ENCODE data around the gene FOCAD. TPM values are rescaled to one million over a fixed set of nuclear protein-coding genes. Genes with fewer than 3 reads are reported as not detected.

FOCAD gene
- total and polyA plus RNA-seq, 2 experiments from 2014 or later, result 20.8 to 67.4 TPM

GRCh38 chr9:20989923-20990341 is 305.9 kb downstream of the FOCAD start:
- no peak overlapping the region for H3K4me3 ChIP-seq
- H3K9me2 ChIP-seq (ENCODE audit: insufficient read depth), result no peaks in the 10 kb centered on the region
- DNase-seq, result no peak
- no peaks in the 10 kb centered on the region for H3K79me2 ChIP-seq (ENCODE audit: insufficient read depth)
- WGBS, 2 experiments (ENCODE audit: low coverage in 1 of 2, low lambda C conversion rate in 2 of 2, missing lambda C conversion rate in 2 of 2), result 88 to 93% methylated on average over 6 of the region's 6 CpGs
- TF ChIP-seq EZH2 (IDR thresholded peaks at IDR 0.05; ENCODE audit: insufficient read depth, poor library complexity, severe bottlenecking), result no peak
- TF ChIP-seq EZH2phosphoT487 (IDR thresholded peaks at IDR 0.05; ENCODE audit: insufficient read depth, low read depth), result no peak
- no peaks in the 10 kb centered on the region for H4K20me1 ChIP-seq (ENCODE audit: insufficient read depth)
- no peak overlapping the region for H3K27ac ChIP-seq
- H3K9ac ChIP-seq, result no peak overlapping the region
- no peaks in the 10 kb centered on the region for H3K9me3 ChIP-seq (ENCODE audit: low read depth)
- peaks cover 10% of the 10 kb centered on the region for H3K36me3 ChIP-seq (ENCODE audit: low read depth)
- no peak overlapping the region for H2AFZ ChIP-seq
- in situ Hi-C loops (cut with MboI), result no loop called here
- no peaks in the 10 kb centered on the region for H3K27me3 ChIP-seq (replicated peaks; ENCODE audit: insufficient read depth)
- no peak overlapping the region for H3K4me2 ChIP-seq (ENCODE audit: unreplicated experiment)
- no peaks in the 10 kb centered on the region for H3F3A ChIP-seq (ENCODE audit: insufficient read depth)
- H3K4me1 ChIP-seq (ENCODE audit: insufficient read depth), result 0 out of 2 replicates have a peak, but pooled peaks cover 4% of the 10 kb centered on the region

GRCh38 chr9:20990867-20991266 is 306.8 kb downstream of the FOCAD start:
- no peaks in the 10 kb centered on the region for H3K9me2 ChIP-seq (ENCODE audit: insufficient read depth)
- H3K4me3 ChIP-seq, result no peak overlapping the region
- H3K9ac ChIP-seq, result no peak overlapping the region
- in situ Hi-C loops (cut with MboI), result no loop called here
- 0 out of 2 replicates have a peak, but pooled peaks cover 4% of the 10 kb centered on the region for H3K4me1 ChIP-seq (ENCODE audit: insufficient read depth)
- WGBS, 2 experiments (ENCODE audit: low coverage in 1 of 2, low lambda C conversion rate in 2 of 2, missing lambda C conversion rate in 2 of 2), result 97 to 100% methylated on average over 2 of the region's 2 CpGs
- H4K20me1 ChIP-seq (ENCODE audit: insufficient read depth), result no peaks in the 10 kb centered on the region
- peaks cover 10% of the 10 kb centered on the region for H3K36me3 ChIP-seq (ENCODE audit: low read depth)
- no peaks in the 10 kb centered on the region for H3K79me2 ChIP-seq (ENCODE audit: insufficient read depth)
- no peak for DNase-seq
- no peak overlapping the region for H3K27ac ChIP-seq
- no peaks in the 10 kb centered on the region for H3K9me3 ChIP-seq (ENCODE audit: low read depth)
- no peak overlapping the region for H2AFZ ChIP-seq
- no peaks in the 10 kb centered on the region for H3K27me3 ChIP-seq (replicated peaks; ENCODE audit: insufficient read depth)
- TF ChIP-seq EZH2 (IDR thresholded peaks at IDR 0.05; ENCODE audit: insufficient read depth, poor library complexity, severe bottlenecking), result no peak
- no peak for TF ChIP-seq EZH2phosphoT487 (IDR thresholded peaks at IDR 0.05; ENCODE audit: insufficient read depth, low read depth)
- no peaks in the 10 kb centered on the region for H3F3A ChIP-seq (ENCODE audit: insufficient read depth)
- no peak overlapping the region for H3K4me2 ChIP-seq (ENCODE audit: unreplicated experiment)

GRCh38 chr9:20994486-20994885 is 310.4 kb downstream of the FOCAD start:
- no peak overlapping the region for H3K27ac ChIP-seq
- H3F3A ChIP-seq (ENCODE audit: insufficient read depth), result no peaks in the 10 kb centered on the region
- no peaks in the 10 kb centered on the region for H3K27me3 ChIP-seq (replicated peaks; ENCODE audit: insufficient read depth)
- in situ Hi-C loops (cut with MboI), result no loop called here
- TF ChIP-seq EZH2 (IDR thresholded peaks at IDR 0.05; ENCODE audit: insufficient read depth, poor library complexity, severe bottlenecking) (no peak), EZH2phosphoT487 (IDR thresholded peaks at IDR 0.05; ENCODE audit: insufficient read depth, low read depth) (no peak)
- no peak overlapping the region for H3K4me3 ChIP-seq
- H3K79me2 ChIP-seq (ENCODE audit: insufficient read depth), result no peaks in the 10 kb centered on the region
- H3K9me2 ChIP-seq (ENCODE audit: insufficient read depth), result no peaks in the 10 kb centered on the region
- H3K9ac ChIP-seq, result no peak overlapping the region
- H3K9me3 ChIP-seq (ENCODE audit: low read depth), result no peaks in the 10 kb centered on the region
- no peaks in the 10 kb centered on the region for H4K20me1 ChIP-seq (ENCODE audit: insufficient read depth)
- no peak overlapping the region for H3K4me2 ChIP-seq (ENCODE audit: unreplicated experiment)
- H3K4me1 ChIP-seq (ENCODE audit: insufficient read depth), result no peaks in the 10 kb centered on the region
- DNase-seq, result no peak
- H3K36me3 ChIP-seq (ENCODE audit: low read depth), result 0 out of 2 replicates have a peak, but pooled peaks cover 5% of the 10 kb centered on the region
- no peak overlapping the region for H2AFZ ChIP-seq
- 97 to 98% methylated on average over 3 of the region's 3 CpGs for WGBS, 2 experiments (ENCODE audit: low coverage in 1 of 2, low lambda C conversion rate in 2 of 2, missing lambda C conversion rate in 2 of 2)

GRCh38 chr9:20995616-20996015 is 311.6 kb downstream of the FOCAD start:
- Histone ChIP-seq H3K9me2 (ENCODE audit: insufficient read depth) (no peaks in the 10 kb centered on the region), H3K4me2 (ENCODE audit: unreplicated experiment) (no peak overlapping the region), H3K4me3 (no peak overlapping the region), H2AFZ (no peak overlapping the region), H3K9ac (no peak overlapping the region), H3F3A (ENCODE audit: insufficient read depth) (no peaks in the 10 kb centered on the region), H4K20me1 (ENCODE audit: insufficient read depth) (no peaks in the 10 kb centered on the region), H3K27ac (no peak overlapping the region), H3K27me3 (replicated peaks; ENCODE audit: insufficient read depth) (no peaks in the 10 kb centered on the region), H3K4me1 (ENCODE audit: insufficient read depth) (no peaks in the 10 kb centered on the region), H3K9me3 (ENCODE audit: low read depth) (no peaks in the 10 kb centered on the region), H3K79me2 (ENCODE audit: insufficient read depth) (no peaks in the 10 kb centered on the region), H3K36me3 (ENCODE audit: low read depth) (0 out of 2 replicates have a peak, but pooled peaks cover 7% of the 10 kb centered on the region)
- TF ChIP-seq EZH2phosphoT487 (IDR thresholded peaks at IDR 0.05; ENCODE audit: insufficient read depth, low read depth), result no peak
- TF ChIP-seq EZH2 (IDR thresholded peaks at IDR 0.05; ENCODE audit: insufficient read depth, poor library complexity, severe bottlenecking), result no peak
- DNase-seq, result no peak
- in situ Hi-C loops (cut with MboI), result no loop called here
- WGBS, 2 experiments (ENCODE audit: low coverage in 1 of 2, low lambda C conversion rate in 2 of 2, missing lambda C conversion rate in 2 of 2), result 94 to 97% methylated on average over 2 of the region's 2 CpGs

GRCh38 chr9:20996809-20997208 is 312.8 kb downstream of the FOCAD start:
- Histone ChIP-seq H3K9ac (no peak overlapping the region), H3K4me2 (ENCODE audit: unreplicated experiment) (no peak overlapping the region), H3K36me3 (ENCODE audit: low read depth) (0 out of 2 replicates have a peak, but pooled peaks cover 7% of the 10 kb centered on the region), H3K27ac (no peak overlapping the region), H3K9me3 (ENCODE audit: low read depth) (no peaks in the 10 kb centered on the region), H3F3A (ENCODE audit: insufficient read depth) (no peaks in the 10 kb centered on the region), H2AFZ (no peak overlapping the region), H3K79me2 (ENCODE audit: insufficient read depth) (no peaks in the 10 kb centered on the region), H3K4me3 (no peak overlapping the region), H3K9me2 (ENCODE audit: insufficient read depth) (no peaks in the 10 kb centered on the region), H3K27me3 (replicated peaks; ENCODE audit: insufficient read depth) (no peaks in the 10 kb centered on the region), H4K20me1 (ENCODE audit: insufficient read depth) (no peaks in the 10 kb centered on the region), H3K4me1 (ENCODE audit: insufficient read depth) (no peaks in the 10 kb centered on the region)
- WGBS, 2 experiments (ENCODE audit: low coverage in 1 of 2, low lambda C conversion rate in 2 of 2, missing lambda C conversion rate in 2 of 2), result 94 to 97% methylated on average over 2 of the region's 2 CpGs
- TF ChIP-seq EZH2 (IDR thresholded peaks at IDR 0.05; ENCODE audit: insufficient read depth, poor library complexity, severe bottlenecking) (no peak), EZH2phosphoT487 (IDR thresholded peaks at IDR 0.05; ENCODE audit: insufficient read depth, low read depth) (no peak)
- in situ Hi-C loops (cut with MboI), result no loop called here
- no peak for DNase-seq

Measured in GM23248 (cell line).